Tibial nerve (tissue), 4 donors: ENCODE data around the gene RBKS.

Experiments used
- EP300 ChIP-seq, 2 donors: sonication (generic); formaldehyde crosslinking; IDR thresholded peaks; one replicate each; pipeline ENCODE4 v1.6.1; 2017; ENCODE audit warnings: antibody characterized with exemption in 2 of 2, mild to moderate bottlenecking in 1 of 2
- POLR2A ChIP-seq, 2 donors: fragments of 450-650 bp; IDR thresholded peaks; one replicate each; pipeline ENCODE4 v1.6.1; 2017; ENCODE audit warnings: antibody characterized with exemption in 2 of 2, mild to moderate bottlenecking in 2 of 2, moderate library complexity in 2 of 2
- TF ChIP-seq, protein P1 (sequence below), 5 experiments: fragments of 200-600 bp in 3 of 5; fragments of 450-650 bp in 2 of 5; sonication (generic) in 3 of 5; IDR thresholded peaks; one replicate each; pipeline ENCODE4 v1.5.1; 2016 to 2019; ENCODE audit warnings: antibody characterized with exemption in 5 of 5, mild to moderate bottlenecking in 3 of 5, moderate library complexity in 2 of 5

DNA sequence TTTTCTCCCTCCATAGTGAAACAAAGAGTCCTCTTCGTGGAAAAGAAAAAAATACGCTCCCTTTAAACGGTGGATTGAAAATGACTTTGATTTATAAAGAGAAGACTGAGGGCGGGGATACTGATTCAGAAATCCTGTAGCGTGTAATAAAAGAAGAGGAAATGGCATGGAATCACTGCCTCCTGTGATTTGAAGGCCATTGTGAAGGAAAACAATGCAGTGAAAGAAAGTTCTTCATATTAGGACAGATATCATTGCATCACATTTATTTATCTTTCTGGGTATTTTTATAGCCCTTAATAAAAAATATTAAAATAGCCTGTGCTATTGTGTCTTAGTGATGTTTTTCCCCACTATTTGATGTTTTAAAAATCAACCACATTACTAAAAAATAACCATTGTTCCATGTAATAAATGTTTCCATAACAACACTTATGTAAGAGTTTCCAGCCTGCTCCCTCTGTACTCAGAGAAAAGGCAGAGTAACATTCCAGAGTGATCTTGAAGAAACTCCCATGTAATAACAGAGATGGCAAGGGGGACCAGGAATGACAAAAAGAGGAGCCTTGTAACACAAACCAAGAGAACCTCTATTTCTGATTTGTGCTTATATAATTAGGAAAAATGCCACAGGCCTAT, 110.7 kb downstream of the RBKS start:
- TF ChIP-seq, protein P1, sequence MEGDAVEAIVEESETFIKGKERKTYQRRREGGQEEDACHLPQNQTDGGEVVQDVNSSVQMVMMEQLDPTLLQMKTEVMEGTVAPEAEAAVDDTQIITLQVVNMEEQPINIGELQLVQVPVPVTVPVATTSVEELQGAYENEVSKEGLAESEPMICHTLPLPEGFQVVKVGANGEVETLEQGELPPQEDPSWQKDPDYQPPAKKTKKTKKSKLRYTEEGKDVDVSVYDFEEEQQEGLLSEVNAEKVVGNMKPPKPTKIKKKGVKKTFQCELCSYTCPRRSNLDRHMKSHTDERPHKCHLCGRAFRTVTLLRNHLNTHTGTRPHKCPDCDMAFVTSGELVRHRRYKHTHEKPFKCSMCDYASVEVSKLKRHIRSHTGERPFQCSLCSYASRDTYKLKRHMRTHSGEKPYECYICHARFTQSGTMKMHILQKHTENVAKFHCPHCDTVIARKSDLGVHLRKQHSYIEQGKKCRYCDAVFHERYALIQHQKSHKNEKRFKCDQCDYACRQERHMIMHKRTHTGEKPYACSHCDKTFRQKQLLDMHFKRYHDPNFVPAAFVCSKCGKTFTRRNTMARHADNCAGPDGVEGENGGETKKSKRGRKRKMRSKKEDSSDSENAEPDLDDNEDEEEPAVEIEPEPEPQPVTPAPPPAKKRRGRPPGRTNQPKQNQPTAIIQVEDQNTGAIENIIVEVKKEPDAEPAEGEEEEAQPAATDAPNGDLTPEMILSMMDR (IDR thresholded peaks at IDR 0.05): no peak
- TF ChIP-seq POLR2A (IDR thresholded peaks at IDR 0.05) (no peak), EP300 (IDR thresholded peaks at IDR 0.05) (peak in 1 of 2 donors; percentile 22)
